NCI-H2029 (cell line): ENCODE data around the gene MYH9.

Experiments
- DNase-seq: peaks from one replicate; lab custom pipeline; 2025; lab: John Stamatoyannopoulos, UW

The MYH9 gene

GRCh38 chr22:36315325-36315724, 72.4 kb downstream of the MYH9 start:
- no peak for DNase-seq

DNA sequence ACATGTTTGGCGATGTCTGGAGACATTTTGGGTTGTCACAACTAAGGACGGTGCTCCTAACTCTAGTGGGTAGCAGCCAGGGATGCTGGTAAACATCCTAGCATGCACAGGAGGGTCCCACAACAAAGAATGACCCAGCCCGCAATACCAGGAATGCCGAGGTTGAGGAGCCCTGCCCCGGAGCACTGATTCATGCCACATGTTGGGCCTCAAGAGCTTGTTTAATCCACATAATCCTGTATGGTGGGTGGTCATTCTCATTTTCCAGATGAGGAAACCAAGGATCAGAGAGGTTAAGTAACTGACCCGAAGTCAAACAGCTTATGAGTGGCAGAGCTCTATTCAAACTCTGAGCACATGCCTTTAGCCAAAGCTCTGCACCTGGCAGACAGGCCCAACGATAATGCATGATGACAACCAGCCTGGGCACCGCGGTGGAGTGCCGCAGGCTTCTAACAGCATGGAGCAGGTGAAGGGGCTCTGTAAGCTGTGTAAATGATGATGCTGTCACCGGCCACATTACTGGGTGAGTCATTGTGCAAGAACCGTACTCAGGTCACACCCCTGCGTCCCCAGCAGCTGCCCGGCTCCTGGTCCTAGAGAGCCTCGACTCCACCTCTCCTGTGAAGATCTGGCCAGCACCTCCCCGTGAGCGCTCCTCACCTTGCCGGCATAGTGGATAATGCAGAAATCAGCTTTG, 76.2 kb downstream of the MYH9 start:
- no peak for DNase-seq

DNA sequence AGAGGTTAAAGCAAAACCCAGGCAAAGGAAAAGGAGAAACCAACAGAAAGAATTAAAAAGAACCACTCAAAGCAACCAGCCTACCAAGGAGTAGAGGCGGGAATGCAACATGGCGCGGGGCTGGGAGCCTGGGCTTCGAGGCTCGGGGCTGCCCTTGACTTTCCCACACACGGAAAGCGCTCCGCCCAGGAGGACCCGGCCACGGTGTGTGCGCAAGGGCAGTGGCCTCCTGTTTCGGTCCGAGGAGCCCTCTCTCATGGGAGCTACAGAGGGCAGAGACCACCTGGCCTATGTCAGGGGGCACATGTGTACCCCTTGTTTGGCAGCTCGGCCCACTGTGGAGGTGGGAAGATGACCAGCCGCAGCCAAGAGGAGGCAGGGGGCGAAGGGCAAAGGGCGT, 78.9 kb downstream of the MYH9 start:
- DNase-seq: no peak

- DNase-seq: no peak
These were observed 81.5 kb downstream of the MYH9 start for GRCh38 chr22:36306227-36306626.

- no peak for DNase-seq
These were observed 82.0 kb downstream of the MYH9 start for GRCh38 chr22:36305813-36306212.

DNA sequence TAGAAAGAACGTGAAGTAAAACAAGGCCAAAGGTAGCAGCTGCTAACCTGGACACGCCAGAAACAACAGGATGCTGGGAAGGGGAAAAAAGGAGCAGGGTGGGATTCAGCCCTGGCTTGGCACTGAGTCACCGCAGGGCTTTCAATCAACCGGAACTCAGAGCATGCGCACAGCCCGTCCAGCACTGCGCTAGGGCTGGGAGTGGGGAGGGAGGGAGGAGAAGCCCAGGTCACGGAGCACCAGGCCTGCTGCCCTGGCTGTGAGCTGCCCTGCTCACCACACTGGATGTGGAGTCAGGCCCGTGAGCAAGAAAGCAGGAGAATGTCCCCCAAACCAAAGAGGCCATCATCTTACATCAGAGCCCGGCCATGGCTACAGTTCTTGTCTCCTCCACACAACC, 83.3 kb downstream of the MYH9 start:
- DNase-seq: no peak

- no peak for DNase-seq
These were observed 83.9 kb downstream of the MYH9 start for GRCh38 chr22:36303874-36304273.

DNA sequence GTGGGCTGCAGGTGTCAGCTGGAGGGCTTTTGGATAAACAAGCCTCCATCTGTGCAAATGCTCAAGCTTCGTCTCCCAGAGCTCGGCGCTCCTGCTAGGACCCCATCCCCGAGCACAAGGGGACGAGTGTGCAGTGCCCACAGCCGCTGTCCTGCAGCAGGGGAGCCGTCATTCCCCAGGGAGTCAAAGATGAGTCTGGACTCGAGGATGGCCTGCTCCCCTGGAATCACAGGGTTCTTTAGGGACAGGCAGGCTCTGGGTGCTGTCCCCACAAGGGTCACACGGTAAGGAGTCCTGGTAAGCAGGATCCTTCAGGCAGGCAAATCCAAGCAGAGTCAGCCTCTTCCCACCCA, 84.7 kb downstream of the MYH9 start:
- DNase-seq: no peak

- DNase-seq: no peak
These were observed 85.2 kb downstream of the MYH9 start for GRCh38 chr22:36302439-36303114.

DNA sequence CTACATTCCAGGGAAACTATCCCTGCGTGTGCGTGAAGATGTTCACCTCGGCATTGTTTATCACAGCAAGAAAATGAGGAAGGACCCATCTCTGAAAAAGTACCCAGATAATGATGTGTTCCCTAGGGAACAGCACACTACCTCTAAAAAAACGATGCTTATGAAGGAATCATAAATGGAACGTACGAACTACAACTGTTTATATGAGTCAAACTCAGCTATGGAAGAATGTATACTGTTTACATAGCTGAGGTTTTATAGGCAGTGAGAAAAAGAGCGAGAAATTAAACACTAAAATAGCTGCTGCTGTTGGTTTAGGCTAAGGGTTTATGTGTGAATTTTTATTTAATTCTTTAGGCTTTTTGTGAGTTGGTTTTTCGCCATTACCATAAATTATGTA, 85.9 kb downstream of the MYH9 start:
- DNase-seq: no peak

GRCh38 chr22:36301384-36301828, 86.4 kb downstream of the MYH9 start:
- DNase-seq: peak; percentile 35

DNA sequence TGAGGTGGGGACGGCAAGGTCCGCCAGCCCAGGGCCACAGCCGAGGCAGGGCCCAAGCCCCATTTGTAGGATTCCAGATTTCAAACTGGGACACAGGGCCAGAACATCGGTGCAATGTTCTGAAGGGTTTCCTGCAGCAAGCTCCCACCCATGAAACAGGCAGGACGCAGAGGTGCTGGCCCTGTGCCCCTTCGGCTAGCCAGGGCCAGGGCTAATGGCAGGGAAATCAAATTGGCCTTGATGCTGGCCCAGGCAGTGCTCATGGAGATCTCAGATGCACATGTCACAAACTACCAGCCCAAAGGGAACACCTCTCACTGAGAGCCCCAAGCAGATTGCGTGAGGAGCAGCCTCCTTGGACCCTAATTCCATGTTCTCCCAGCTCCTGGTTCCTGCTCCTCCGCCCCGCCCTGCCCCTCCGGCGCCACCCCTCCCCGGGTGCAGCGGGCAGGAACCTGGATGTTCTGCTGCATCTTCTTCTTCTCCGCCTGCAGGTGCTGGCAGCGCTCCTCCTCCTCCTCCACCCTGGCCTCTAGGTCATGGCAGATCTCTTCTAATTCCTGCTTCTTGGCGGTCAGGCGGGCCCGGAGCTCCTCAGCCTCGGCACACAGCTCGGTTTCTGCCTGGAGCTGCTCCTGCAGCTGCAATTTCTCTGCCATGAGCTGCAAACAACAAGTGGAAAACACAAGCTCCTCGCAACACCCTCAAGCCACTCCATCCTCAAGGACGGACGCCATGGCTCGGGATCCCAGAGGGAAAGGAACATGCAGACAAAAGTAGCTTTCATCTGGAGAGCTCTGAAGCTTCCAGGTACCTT, 87.2 kb downstream of the MYH9 start:
- no peak for DNase-seq

- no peak for DNase-seq
These were observed 87.9 kb downstream of the MYH9 start for GRCh38 chr22:36299911-36300310.

DNA sequence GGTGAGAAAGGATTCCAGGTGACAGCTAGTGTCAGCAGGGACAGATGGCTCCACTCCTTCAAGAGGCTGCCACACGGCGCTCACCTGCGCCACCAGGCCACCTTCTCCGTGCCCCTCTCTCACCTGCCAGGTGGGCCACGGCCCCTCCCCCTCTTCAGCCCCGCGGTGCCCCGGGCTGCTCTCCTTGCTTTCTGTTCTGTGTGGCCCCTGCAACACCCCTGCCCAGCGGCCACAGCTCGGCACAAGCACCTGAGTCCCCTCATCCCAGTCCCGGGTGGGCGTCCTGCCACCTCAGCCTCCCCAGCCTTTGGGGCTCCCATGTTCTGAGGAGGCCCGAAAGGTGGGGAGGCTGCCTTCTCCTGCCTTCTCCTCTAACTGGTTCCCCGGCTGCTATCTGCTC, 88.5 kb downstream of the MYH9 start:
- no peak for DNase-seq

- DNase-seq: no peak
These were observed 89.2 kb downstream of the MYH9 start for GRCh38 chr22:36298601-36299000.

DNA sequence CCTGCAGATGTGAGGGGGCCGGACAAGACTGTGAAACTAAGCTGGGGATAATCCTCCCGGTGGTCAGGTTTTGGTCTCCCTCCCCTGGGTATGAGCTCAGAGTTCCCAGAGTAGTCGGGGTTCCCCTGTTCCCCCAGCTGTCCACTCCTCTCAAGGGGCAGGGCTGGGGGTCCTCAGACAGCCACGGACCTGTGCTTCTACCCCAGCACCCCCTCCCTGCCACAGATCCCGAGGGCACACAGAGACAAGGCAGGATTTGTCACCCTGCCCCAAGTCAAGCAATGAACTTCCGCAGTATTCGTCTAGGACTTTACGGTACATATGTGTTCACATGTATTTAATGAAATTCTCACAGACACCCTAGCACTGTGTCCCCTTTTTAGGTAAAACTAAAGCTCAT, 89.6 kb downstream of the MYH9 start:
- no peak for DNase-seq

DNA sequence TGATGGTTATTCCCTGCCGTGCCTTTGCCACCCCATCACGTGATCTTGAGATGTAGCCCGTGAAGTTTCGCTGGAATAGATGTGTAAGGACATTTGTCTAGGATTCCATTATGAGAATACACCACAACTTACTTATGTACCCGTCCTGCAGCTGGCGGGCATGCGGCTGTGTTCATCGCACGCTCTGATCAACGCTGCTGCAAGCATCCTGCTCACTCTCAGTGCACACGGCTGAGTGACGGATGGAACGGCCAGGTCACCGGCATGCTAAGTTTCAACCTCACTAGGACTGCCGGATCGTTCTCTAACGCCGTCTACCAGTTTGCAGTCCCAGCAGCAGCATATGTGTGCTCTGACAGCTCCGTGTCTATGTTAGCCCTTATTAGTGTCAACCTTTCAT, 90.2 kb downstream of the MYH9 start:
- no peak for DNase-seq

- DNase-seq: no peak
These were observed 91.1 kb downstream of the MYH9 start for GRCh38 chr22:36296690-36297089.

DNA sequence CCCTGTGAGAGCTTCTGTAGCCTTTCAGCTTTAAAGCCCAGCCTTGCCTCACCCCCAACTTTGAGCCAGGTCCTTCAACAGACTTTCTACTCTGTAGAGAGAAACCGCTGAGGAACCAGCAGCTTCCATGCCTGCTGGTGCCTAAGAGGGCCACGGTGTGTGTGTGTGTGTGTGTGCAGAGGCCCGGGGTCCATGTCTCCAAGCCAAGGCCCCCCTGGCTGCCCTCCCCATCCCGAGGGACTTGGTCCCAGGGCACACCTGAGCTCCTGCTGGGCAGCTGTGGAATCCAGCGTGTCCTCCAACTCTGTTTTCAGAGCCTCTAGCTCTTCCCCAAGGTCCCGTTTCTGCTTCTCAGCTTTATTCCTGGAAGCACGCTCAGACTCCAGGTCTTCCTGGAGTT, 92.5 kb downstream of the MYH9 start:
- no peak for DNase-seq

GRCh38 chr22:36294801-36295200, 93.0 kb downstream of the MYH9 start:
- no peak for DNase-seq

- no peak for DNase-seq
These were observed 93.5 kb downstream of the MYH9 start for GRCh38 chr22:36294293-36294620.

- DNase-seq: no peak
These were observed 94.0 kb downstream of the MYH9 start for GRCh38 chr22:36293606-36294292.
